ENCODE results near the gene CNFN.

Gene CNFN

GRCh38 chr19:42375415-42376176, 14.5 kb downstream of the CNFN start:
- DNase-seq (ENCODE audit: low read depth in 2 of 2): no peak

GRCh38 chr19:42374826-42375376, 15.2 kb downstream of the CNFN start:
- DNase-seq (ENCODE audit: low read depth in 2 of 2): no peak

GRCh38 chr19:42370626-42371175, 19.4 kb downstream of the CNFN start:
- DNase-seq (ENCODE audit: low read depth in 2 of 2): no peak

- no peak for DNase-seq (ENCODE audit: low read depth in 2 of 2)
Observed at GRCh38 chr19:42370068-42370520, 20.0 kb downstream of the CNFN start.

- DNase-seq (ENCODE audit: low read depth in 2 of 2): no peak
Observed at GRCh38 chr19:42369433-42370067, 20.5 kb downstream of the CNFN start.

GRCh38 chr19:42368765-42369164, 21.3 kb downstream of the CNFN start:
- DNase-seq (ENCODE audit: low read depth in 2 of 2): no peak

GRCh38 chr19:42368360-42368759, 21.7 kb downstream of the CNFN start:
- no peak for DNase-seq (ENCODE audit: low read depth in 2 of 2)

GRCh38 chr19:42367929-42368328, 22.2 kb downstream of the CNFN start:
- DNase-seq (ENCODE audit: low read depth in 2 of 2): no peak

- no peak for DNase-seq (ENCODE audit: low read depth in 2 of 2)
Observed at GRCh38 chr19:42366673-42367072, 23.4 kb downstream of the CNFN start.

GRCh38 chr19:42363614-42364346, 26.3 kb downstream of the CNFN start:
- no peak for DNase-seq (ENCODE audit: low read depth in 2 of 2)

GRCh38 chr19:42362891-42363440, 27.1 kb downstream of the CNFN start:
- DNase-seq (ENCODE audit: low read depth in 2 of 2): no peak

- no peak for DNase-seq (ENCODE audit: low read depth in 2 of 2)
Observed at GRCh38 chr19:42362342-42362741, 27.8 kb downstream of the CNFN start.

GRCh38 chr19:42361545-42361910, 28.6 kb downstream of the CNFN start:
- no peak for DNase-seq (ENCODE audit: low read depth in 2 of 2)

GRCh38 chr19:42360787-42361544, 29.1 kb downstream of the CNFN start:
- no peak for DNase-seq (ENCODE audit: low read depth in 2 of 2)

- no peak for DNase-seq (ENCODE audit: low read depth in 2 of 2)
Observed at GRCh38 chr19:42357290-42357689, 32.8 kb downstream of the CNFN start.

GRCh38 chr19:42356686-42357085, 33.4 kb downstream of the CNFN start:
- DNase-seq (ENCODE audit: low read depth in 2 of 2): no peak

GRCh38 chr19:42355896-42356295, 34.2 kb downstream of the CNFN start:
- DNase-seq (ENCODE audit: low read depth in 2 of 2): no peak

- no peak for DNase-seq (ENCODE audit: low read depth in 2 of 2)
Observed at GRCh38 chr19:42353341-42354015, 36.6 kb downstream of the CNFN start.

- no peak for DNase-seq (ENCODE audit: low read depth in 2 of 2)
Observed at GRCh38 chr19:42352301-42353259, 37.5 kb downstream of the CNFN start.

Measured in stimulated activated CD8-positive, alpha-beta memory T cell treated with anti-CD3 and anti-CD28 coated beads, Interleukin-7, amount 100 ng/mL, for 1 hour (primary cell).